ENCODE results near the gene SPEG.

Gene SPEG

DNA sequence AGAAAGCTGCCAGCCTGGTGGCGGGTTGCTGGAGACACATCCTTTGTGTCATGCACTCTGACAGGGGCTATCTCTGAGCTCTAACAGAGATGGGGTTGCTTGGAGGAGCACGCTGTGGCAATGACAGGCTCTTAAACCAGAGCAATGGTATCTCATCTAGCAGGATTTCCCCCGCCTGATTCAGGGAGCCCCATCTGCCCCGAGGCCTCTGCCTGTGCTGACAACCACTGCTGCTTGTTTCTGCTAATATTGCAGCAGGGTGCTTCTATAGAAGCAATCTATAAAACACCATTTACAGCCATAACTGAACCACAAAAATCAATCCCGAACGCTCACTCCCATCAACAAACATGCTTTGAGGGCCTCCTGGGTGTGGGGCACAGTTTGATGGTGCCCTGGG lies 34.1 kb upstream of the SPEG start:
- H3K4me3 ChIP-seq (ENCODE audit: low read length) = no peak overlapping the region
- TF ChIP-seq, protein P1, sequence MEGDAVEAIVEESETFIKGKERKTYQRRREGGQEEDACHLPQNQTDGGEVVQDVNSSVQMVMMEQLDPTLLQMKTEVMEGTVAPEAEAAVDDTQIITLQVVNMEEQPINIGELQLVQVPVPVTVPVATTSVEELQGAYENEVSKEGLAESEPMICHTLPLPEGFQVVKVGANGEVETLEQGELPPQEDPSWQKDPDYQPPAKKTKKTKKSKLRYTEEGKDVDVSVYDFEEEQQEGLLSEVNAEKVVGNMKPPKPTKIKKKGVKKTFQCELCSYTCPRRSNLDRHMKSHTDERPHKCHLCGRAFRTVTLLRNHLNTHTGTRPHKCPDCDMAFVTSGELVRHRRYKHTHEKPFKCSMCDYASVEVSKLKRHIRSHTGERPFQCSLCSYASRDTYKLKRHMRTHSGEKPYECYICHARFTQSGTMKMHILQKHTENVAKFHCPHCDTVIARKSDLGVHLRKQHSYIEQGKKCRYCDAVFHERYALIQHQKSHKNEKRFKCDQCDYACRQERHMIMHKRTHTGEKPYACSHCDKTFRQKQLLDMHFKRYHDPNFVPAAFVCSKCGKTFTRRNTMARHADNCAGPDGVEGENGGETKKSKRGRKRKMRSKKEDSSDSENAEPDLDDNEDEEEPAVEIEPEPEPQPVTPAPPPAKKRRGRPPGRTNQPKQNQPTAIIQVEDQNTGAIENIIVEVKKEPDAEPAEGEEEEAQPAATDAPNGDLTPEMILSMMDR (IDR thresholded peaks at IDR 0.05; ENCODE audit: insufficient read depth, low read depth, low read length, missing control alignments) = no peak
- DNase-seq (ENCODE audit: low read depth) = peak; percentile 43

- no peak overlapping the region for H3K4me3 ChIP-seq (ENCODE audit: low read length)
- TF ChIP-seq, protein P1 (IDR thresholded peaks at IDR 0.05; ENCODE audit: insufficient read depth, low read depth, low read length, missing control alignments) = no peak
- DNase-seq (ENCODE audit: low read depth) = no peak
Measured at GRCh38 chr2:219401606-219402005, 33.0 kb upstream of the SPEG start.

DNA sequence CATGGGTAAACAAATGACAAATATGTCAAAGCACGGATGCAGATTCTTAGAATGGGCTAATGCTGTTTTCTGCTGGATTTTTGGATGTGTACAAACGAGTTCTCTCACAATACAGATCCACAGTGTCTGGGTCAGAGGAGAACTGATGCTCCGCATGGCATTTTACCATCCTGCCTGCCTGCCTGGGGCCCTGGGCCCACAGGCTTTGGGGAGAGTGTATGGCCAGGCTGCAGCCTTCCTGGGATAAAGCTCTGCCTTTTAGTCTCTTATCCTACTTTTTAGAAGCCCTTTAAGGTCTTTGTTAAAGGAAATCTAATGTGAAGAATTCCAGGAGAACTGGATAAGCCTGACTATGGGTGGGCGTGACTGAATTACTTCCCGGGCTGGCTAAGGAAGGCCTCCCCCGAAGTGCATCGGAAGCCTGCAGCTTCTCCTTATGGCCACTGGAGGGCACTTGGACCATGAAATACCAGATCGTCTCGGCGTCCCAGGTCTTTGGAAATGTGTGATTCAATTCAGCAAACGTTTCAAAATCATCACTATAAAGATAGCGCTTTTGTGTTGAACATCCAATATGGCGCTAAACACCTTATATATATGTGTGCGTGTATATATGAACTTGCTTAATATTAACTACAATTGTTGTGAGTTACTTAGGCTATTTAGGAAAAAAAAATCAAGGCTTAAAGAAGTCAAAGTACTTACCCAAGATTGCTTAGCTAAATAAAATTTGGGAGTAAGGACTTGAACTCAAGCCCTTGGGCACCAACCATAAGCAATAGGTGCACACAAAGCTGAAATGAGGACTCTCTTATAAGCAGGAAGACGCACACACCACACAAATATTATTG lies 31.8 kb upstream of the SPEG start:
- DNase-seq (ENCODE audit: low read depth) = peak; percentile 85
- no peak overlapping the region for H3K4me3 ChIP-seq (ENCODE audit: low read length)
- TF ChIP-seq, protein P1 (IDR thresholded peaks at IDR 0.05; ENCODE audit: insufficient read depth, low read depth, low read length, missing control alignments) = peak; percentile 96

DNA sequence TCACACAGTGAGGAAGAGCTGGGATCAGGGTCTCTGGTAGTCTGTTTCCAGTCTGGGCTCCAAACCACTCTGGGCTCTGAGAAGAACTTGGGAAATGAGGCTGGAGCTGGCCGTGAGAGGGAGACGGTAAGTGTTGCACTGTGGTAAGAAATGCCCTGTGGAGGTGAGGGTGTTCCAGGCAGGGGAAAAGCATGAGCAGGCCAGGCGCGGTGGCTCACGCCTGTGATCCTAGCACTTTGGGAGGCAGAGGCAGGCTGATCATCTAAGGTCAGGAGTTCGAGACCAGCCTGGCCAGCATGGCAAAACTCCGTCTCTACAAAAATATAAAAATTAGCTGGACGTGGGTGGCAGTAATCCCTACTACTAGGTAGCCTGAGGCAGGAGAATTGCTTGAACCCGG lies 30.8 kb upstream of the SPEG start:
- H3K4me3 ChIP-seq (ENCODE audit: low read length) = no peak overlapping the region
- TF ChIP-seq, protein P1 (IDR thresholded peaks at IDR 0.05; ENCODE audit: insufficient read depth, low read depth, low read length, missing control alignments) = no peak
- DNase-seq (ENCODE audit: low read depth) = no peak

DNA sequence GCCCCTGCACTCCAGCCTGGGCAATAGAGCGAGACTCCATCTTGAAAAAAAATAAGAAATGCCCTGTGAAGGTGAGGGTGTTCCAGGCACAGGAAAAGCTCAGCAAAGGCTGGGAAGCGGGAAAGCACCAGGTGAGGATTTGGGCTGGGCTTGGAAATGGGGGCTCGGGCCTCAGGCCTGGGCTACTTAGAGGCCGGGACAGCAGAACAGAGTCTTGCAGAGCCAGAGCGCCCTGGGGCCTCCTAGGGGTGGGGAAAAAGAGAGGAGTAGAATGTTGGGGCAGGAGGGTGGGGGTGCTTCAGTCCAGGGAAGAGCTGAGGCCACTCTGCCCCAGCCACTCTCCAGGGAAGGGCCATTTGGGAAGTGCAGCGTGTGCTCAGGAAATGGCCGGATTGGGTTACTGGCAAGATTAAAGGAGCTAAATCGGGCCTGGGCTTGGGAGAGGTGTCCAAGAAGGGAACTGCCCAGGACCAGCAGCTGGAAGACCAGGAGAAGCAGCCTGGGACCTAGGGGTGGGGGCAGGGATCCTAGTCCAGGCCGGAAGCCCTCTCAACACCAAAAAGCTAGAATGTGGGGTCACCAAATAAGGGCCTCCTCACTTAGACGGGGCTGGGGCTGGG lies 30.2 kb upstream of the SPEG start:
- H3K4me3 ChIP-seq (ENCODE audit: low read length) = no peak overlapping the region
- DNase-seq (ENCODE audit: low read depth) = no peak
- TF ChIP-seq, protein P1 (IDR thresholded peaks at IDR 0.05; ENCODE audit: insufficient read depth, low read depth, low read length, missing control alignments) = no peak

DNA sequence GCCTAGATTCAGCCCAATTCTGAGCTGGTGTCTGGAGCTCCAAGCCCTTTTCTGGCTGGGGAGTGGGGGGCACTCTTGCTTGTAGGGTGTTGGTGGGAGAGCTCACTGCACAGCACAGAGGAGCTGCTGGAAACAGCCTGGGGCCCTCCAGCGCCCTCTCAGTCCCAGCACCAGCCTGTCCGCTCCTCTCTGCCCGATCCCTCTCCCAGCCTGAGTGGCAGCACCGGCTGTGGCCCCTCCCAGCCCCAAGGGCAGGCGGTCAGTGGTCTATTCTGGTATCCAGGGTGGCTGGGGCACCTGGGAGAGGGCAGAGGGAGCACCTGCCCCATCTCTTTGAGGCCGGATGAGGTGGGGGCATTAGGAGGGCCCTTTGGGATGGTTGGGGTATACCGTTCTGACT lies 29.7 kb upstream of the SPEG start:
- TF ChIP-seq, protein P1 (IDR thresholded peaks at IDR 0.05; ENCODE audit: insufficient read depth, low read depth, low read length, missing control alignments) = no peak
- no peak overlapping the region for H3K4me3 ChIP-seq (ENCODE audit: low read length)
- DNase-seq (ENCODE audit: low read depth) = no peak
